BJ (cell line): ENCODE measurements around the gene SPRR2D. TPM values are rescaled to one million over a fixed set of nuclear protein-coding genes. Genes with fewer than 3 reads are reported as not detected.

Source experiments
- CTCF ChIA-PET: fragments of 350-600 bp; formaldehyde crosslinking; extraction: SDS; loops from one replicate; lab custom pipeline; 2021; ENCODE audit warnings: antibody characterized with exemption, inconsistent platforms; lab: Yijun Ruan, JAX
- POLR2A ChIA-PET: fragments of 300-600 bp; sonication (Branson Sonifier 250); formaldehyde crosslinking; extraction: SDS; loops from one replicate; lab custom pipeline; 2021; ENCODE audit warnings: antibody characterized with exemption; lab: Charles Lee
- DNase-seq: peaks from one replicate; pipeline ENCODE4 v3.0.0-alpha.2; 2011; ENCODE audit warnings: low read depth
- H3K27me3 ChIP-seq: 2 replicates; pipeline ENCODE4 v1.6.0; 2011; ENCODE audit warnings: low read length; ENCODE audit not compliant: control insufficient read depth, insufficient read depth
- H3K36me3 ChIP-seq: 2 replicates; pipeline ENCODE4 v1.5.1; 2011; ENCODE audit warnings: low read length; ENCODE audit not compliant: control insufficient read depth, insufficient read depth
- H3K4me3 ChIP-seq: 2 replicates; pipeline ENCODE4 v1.5.1; 2011; ENCODE audit warnings: low read depth, mild to moderate bottlenecking, control low read depth, low read length
- CTCF ChIP-seq: IDR thresholded peaks from 2 replicates; pipeline ENCODE4 v1.5.1; 2011; ENCODE audit warnings: low read depth, mild to moderate bottlenecking, control low read depth, inconsistent platforms, low read length, moderate library complexity; ENCODE audit not compliant: insufficient read depth
- polyA minus RNA-seq: library from RNA; depleted of rRNA, polyadenylated mRNA; stranded (reverse); fragments of >200 nt; gene quantifications from 2 replicates; pipeline ENCODE4 v1.2.3, GENCODE V29; 2011; rRNA and poly(A)+ RNA removed
- polyA plus RNA-seq: library from polyadenylated mRNA; depleted of rRNA; stranded (reverse); fragments of >200 nt; gene quantifications from 2 replicates; pipeline ENCODE4 v1.2.3, GENCODE V29; 2011; rRNA removed

The SPRR2D gene
- not detected in 2 replicates for polyA plus RNA-seq
- polyA minus RNA-seq: not detected in 2 replicates

- CTCF ChIA-PET: no interaction called here
- TF ChIP-seq CTCF: no peak
- no peak for DNase-seq
- POLR2A ChIA-PET: no interaction called here
- Histone ChIP-seq H3K27me3 (no peaks in the 10 kb centered on the region), H3K36me3 (no peaks in the 10 kb centered on the region), H3K4me3 (no peak within 1 kb of the TSS)
Observed at GRCh38 chr1:153040950-153041631, at the start of gene SPRR2D. TSS of gene SPRR2D (minus strand) at chr1:153041120. CDS start at chr1:153040346, 774 bp downstream.

GRCh38 chr1:153087652-153088051 is 46.7 kb upstream of the SPRR2D start:
- CTCF ChIA-PET: no interaction called here

GRCh38 chr1:153081736-153082135 is 40.8 kb upstream of the SPRR2D start:
- TF ChIP-seq CTCF: no peak
- ChIA-PET CTCF (interaction anchor here (0.6 kb wide), 1 partner anchor 83 kb away, joined by 3 read pairs; no protein-coding TSS in a partner anchor), POLR2A (no interaction called here)
- DNase-seq: no peak
- no peaks in the 10 kb centered on the region for H3K36me3 ChIP-seq
- H3K27me3 ChIP-seq: no peaks in the 10 kb centered on the region
- H3K4me3 ChIP-seq: no peak overlapping the region

More at GRCh38 chr1:153087652-153088051, 46.7 kb upstream of the SPRR2D start:
- Histone ChIP-seq H3K27me3 (no peaks in the 10 kb centered on the region), H3K4me3 (no peak overlapping the region), H3K36me3 (no peaks in the 10 kb centered on the region)
- TF ChIP-seq CTCF: no peak
- DNase-seq: no peak
- POLR2A ChIA-PET: no interaction called here

DNA sequence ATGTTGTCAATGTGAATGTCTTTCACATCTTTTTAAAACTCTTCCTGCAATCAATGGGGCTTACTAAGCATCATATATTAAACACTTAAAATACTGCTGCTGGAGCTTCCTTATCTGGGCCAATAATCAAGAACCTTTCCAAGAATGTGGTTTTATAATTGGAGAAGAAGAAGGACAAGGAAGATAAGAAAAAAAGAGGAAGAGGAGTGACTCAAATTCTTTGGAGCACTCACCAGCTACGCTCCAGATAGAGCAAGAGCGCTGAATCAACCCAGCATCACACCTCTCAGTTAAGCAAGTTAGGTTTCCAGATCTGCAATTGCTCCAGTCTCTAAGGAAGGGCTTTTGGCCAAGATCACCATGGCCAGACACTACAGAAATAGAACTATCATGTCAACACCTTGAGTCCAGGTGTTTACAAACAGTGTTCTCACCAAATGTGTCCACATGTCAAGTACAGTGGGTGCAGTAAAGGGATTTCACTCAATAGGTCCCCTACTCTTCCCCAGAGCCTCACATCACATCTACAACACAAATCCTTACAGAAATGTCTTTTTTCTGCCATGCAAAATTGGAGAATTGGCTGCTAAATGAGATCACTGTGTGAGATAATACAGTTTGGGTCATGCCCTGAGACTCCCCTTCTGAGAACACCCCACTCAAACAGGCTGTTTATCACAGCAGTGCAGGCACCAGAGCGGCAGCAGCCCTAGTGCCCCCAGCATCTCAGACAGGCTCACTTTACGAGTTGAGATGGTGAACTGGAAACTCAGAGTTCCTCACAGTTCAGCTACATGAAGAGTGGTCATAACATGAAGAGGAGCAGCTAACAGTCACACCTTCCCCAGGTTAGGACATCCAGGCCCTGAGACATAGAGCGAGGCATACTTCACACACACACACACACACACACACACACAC is 32.1 kb upstream of the SPRR2D start:
- no peaks in the 10 kb centered on the region for H3K27me3 ChIP-seq
- H3K36me3 ChIP-seq: no peaks in the 10 kb centered on the region
- no peak for DNase-seq
- POLR2A ChIA-PET: no interaction called here
- CTCF ChIA-PET: no interaction called here
- no peak overlapping the region for H3K4me3 ChIP-seq
- TF ChIP-seq CTCF: no peak

DNA sequence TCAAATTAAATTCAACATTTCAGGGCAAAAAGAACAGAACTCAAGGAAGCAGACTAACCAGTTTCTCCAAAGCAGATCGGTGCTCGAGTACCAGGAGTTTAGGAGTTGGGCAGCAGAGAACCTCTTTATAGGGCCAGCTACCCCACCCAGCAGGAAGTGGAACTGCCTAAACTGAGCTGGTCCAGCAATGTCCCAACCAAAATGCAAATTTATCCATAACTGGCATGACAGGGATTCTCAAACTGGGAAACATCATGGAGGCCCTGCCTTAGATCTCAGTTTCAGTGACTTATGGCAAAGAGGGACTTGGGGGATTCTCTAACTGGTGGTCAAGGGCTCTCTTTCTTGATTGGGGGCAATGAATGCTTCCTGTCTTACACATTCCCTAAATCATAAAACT is 30.6 kb upstream of the SPRR2D start, which contains the start of gene SPRR2B:
Gene SPRR2B (minus strand): TSS at position 101 of the 400 bp plus-strand sequence. CDS start 772 bp downstream, outside the sequence.
- no peak for DNase-seq
- CTCF ChIA-PET: no interaction called here
- TF ChIP-seq CTCF: no peak

More for the DNA sequence above, 30.6 kb upstream of the SPRR2D start, which contains the start of gene SPRR2B:
- no peaks in the 10 kb centered on the region for H3K36me3 ChIP-seq
- no peak within 1 kb of the TSS for H3K4me3 ChIP-seq
- H3K27me3 ChIP-seq: no peaks in the 10 kb centered on the region
- POLR2A ChIA-PET: no interaction called here
